Measurements from ENCODE around the gene KRTAP4-7.

- TF ChIP-seq MAX (IDR thresholded peaks at IDR 0.05; ENCODE audit: insufficient read depth, insufficient read length) = no peak
- TF ChIP-seq POLR2AphosphoS5 (IDR thresholded peaks at IDR 0.05; ENCODE audit: insufficient read depth, low read depth, low read length) = no peak
- TF ChIP-seq, protein P1, sequence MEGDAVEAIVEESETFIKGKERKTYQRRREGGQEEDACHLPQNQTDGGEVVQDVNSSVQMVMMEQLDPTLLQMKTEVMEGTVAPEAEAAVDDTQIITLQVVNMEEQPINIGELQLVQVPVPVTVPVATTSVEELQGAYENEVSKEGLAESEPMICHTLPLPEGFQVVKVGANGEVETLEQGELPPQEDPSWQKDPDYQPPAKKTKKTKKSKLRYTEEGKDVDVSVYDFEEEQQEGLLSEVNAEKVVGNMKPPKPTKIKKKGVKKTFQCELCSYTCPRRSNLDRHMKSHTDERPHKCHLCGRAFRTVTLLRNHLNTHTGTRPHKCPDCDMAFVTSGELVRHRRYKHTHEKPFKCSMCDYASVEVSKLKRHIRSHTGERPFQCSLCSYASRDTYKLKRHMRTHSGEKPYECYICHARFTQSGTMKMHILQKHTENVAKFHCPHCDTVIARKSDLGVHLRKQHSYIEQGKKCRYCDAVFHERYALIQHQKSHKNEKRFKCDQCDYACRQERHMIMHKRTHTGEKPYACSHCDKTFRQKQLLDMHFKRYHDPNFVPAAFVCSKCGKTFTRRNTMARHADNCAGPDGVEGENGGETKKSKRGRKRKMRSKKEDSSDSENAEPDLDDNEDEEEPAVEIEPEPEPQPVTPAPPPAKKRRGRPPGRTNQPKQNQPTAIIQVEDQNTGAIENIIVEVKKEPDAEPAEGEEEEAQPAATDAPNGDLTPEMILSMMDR (IDR thresholded peaks at IDR 0.05; ENCODE audit: extremely low read depth in 1 of 2, insufficient read depth in 1 of 2, low read depth in 1 of 2, low read length in 2 of 2) = no peak
- TF ChIP-seq EZH2 (IDR thresholded peaks at IDR 0.05; ENCODE audit: borderline replicate concordance, low read depth, low read length, severe bottlenecking) = no peak
- no peak for TF ChIP-seq POLR2A (IDR thresholded peaks at IDR 0.05; ENCODE audit: low read depth, low read length)
- TF ChIP-seq FOS (IDR thresholded peaks at IDR 0.05; ENCODE audit: borderline replicate concordance, insufficient read depth, low read length) = no peak
- TF ChIP-seq JUN (IDR thresholded peaks at IDR 0.05; ENCODE audit: borderline replicate concordance, insufficient read depth, insufficient read length, low read depth) = no peak
- no peak for TF ChIP-seq MYC (IDR thresholded peaks at IDR 0.05; ENCODE audit: low read depth, low read length)
- no peak for TF ChIP-seq GATA2 (IDR thresholded peaks at IDR 0.05; ENCODE audit: insufficient read depth, insufficient read length, low read depth, low read length)
Observed at GRCh38 chr17:41098042-41098441, 14.1 kb downstream of the KRTAP4-7 start, which contains the start of gene KRTAP4-8.
